Mesenchymal stem cell (in vitro differentiated cells and primary cell): ENCODE data around the gene FAM131A.

ENCODE experiments used
- DNase-seq: peaks from one replicate; pipeline ENCODE4 v3.0.0-alpha.2; 2013
- H2AFZ ChIP-seq: one replicate; pipeline ENCODE4 v1.6.1; 2013; ENCODE audit warnings: low read depth, mild to moderate bottlenecking, control low read depth, inconsistent platforms, low read length, moderate library complexity
- H2AK5ac ChIP-seq: 2 replicates; pipeline ENCODE4 v1.6.1; 2013; ENCODE audit warnings: low read length, moderate library complexity, mild to moderate bottlenecking, inconsistent platforms; ENCODE audit not compliant: severe bottlenecking
- H2BK120ac ChIP-seq: one replicate; pipeline ENCODE4 v1.6.1; 2013; ENCODE audit warnings: low read depth, mild to moderate bottlenecking, inconsistent platforms, low read length, moderate library complexity
- H2BK12ac ChIP-seq, 2 experiments: one replicate each; pipeline ENCODE4 v1.6.1; 2013; ENCODE audit warnings: inconsistent platforms in 2 of 2, low read length in 2 of 2, mild to moderate bottlenecking in 2 of 2, moderate library complexity in 2 of 2, control low read depth in 1 of 2
- H2BK15ac ChIP-seq: one replicate; pipeline ENCODE4 v1.6.1; 2013; ENCODE audit warnings: mild to moderate bottlenecking, low read depth, inconsistent platforms; ENCODE audit not compliant: poor library complexity, severe bottlenecking
- H2BK5ac ChIP-seq: 2 replicates; pipeline ENCODE4 v1.6.1; 2013; ENCODE audit warnings: low read depth, mild to moderate bottlenecking, low read length, control low read depth, inconsistent platforms; ENCODE audit not compliant: poor library complexity, severe bottlenecking
- H3K14ac ChIP-seq, 2 experiments: one replicate each; pipeline ENCODE4 v1.6.1; 2013; ENCODE audit warnings: inconsistent platforms in 2 of 2, low read length in 2 of 2, control low read depth in 1 of 2, mild to moderate bottlenecking in 1 of 2, moderate library complexity in 1 of 2
- H3K18ac ChIP-seq, 2 experiments: one replicate each; pipeline ENCODE4 v1.6.1; 2013; ENCODE audit warnings: inconsistent platforms in 2 of 2, low read length in 2 of 2, control low read depth in 1 of 2, low read depth in 1 of 2, mild to moderate bottlenecking in 1 of 2
- H3K23ac ChIP-seq, 2 experiments: one replicate each; pipeline ENCODE4 v1.6.1; 2013; ENCODE audit warnings: inconsistent platforms in 2 of 2, low read length in 2 of 2, mild to moderate bottlenecking in 2 of 2, moderate library complexity in 2 of 2, control low read depth in 1 of 2
- H3K27ac ChIP-seq: 2 replicates; pipeline ENCODE4 v1.5.1; 2013; ENCODE audit warnings: mild to moderate bottlenecking, moderate library complexity, low read length, control low read depth, inconsistent platforms; ENCODE audit not compliant: poor library complexity, severe bottlenecking
- H3K27me3 ChIP-seq, 2 experiments: 2 replicates each; pipeline versions ENCODE4 v1.6.1 to v1.7.0; 2013; ENCODE audit warnings: low read length in 2 of 2, mild to moderate bottlenecking in 2 of 2, moderate library complexity in 2 of 2, control low read depth in 1 of 2, inconsistent platforms in 1 of 2; ENCODE audit not compliant: control insufficient read depth in 1 of 2, insufficient read depth in 1 of 2
- H3K36me3 ChIP-seq, 2 experiments: 2 replicates each; pipeline versions ENCODE4 v1.6.1 to v1.7.0; 2013; ENCODE audit warnings: low read length in 2 of 2, control low read depth in 1 of 2, inconsistent platforms in 1 of 2, low read depth in 1 of 2, mild to moderate bottlenecking in 1 of 2; ENCODE audit not compliant: insufficient read depth in 2 of 2, control insufficient read depth in 1 of 2
- H3K4ac ChIP-seq, 2 experiments: one replicate each; pipeline ENCODE4 v1.6.1; 2013; ENCODE audit warnings: inconsistent platforms in 2 of 2, low read length in 2 of 2, mild to moderate bottlenecking in 2 of 2, moderate library complexity in 2 of 2, control low read depth in 1 of 2, low read depth in 1 of 2
- H3K4me1 ChIP-seq: 2 replicates; pipeline ENCODE4 v1.6.1; 2013; ENCODE audit warnings: low read depth, low read length, control low read depth; ENCODE audit not compliant: control insufficient read depth, insufficient read depth
- H3K4me2 ChIP-seq: 2 replicates; pipeline ENCODE4 v1.6.1; 2013; ENCODE audit warnings: low read length, mild to moderate bottlenecking, inconsistent platforms; ENCODE audit not compliant: poor library complexity, severe bottlenecking
- H3K4me3 ChIP-seq, 2 experiments: 2 replicates each; pipeline versions ENCODE4 v1.5.1 to v1.7.0; 2013; ENCODE audit warnings: low read length in 2 of 2, mild to moderate bottlenecking in 2 of 2, control low read depth in 1 of 2, low read depth in 1 of 2; ENCODE audit not compliant: insufficient read depth in 1 of 2
- H3K79me1 ChIP-seq: replicated peaks from 2 replicates; pipeline ENCODE4 v1.6.1; 2013; ENCODE audit warnings: mild to moderate bottlenecking, control low read depth, low read length, inconsistent platforms; ENCODE audit not compliant: poor library complexity, severe bottlenecking
- H3K9ac ChIP-seq: 2 replicates; pipeline ENCODE4 v1.7.0; 2013; ENCODE audit warnings: mild to moderate bottlenecking, low read length, moderate library complexity
- H3K9me3 ChIP-seq: 2 replicates; pipeline ENCODE4 v1.7.0; 2013; ENCODE audit warnings: mild to moderate bottlenecking, low read length; ENCODE audit not compliant: control insufficient read depth
- H4K8ac ChIP-seq: one replicate; pipeline ENCODE4 v1.6.1; 2013; ENCODE audit warnings: inconsistent platforms, mild to moderate bottlenecking, low read length, moderate library complexity
- H4K91ac ChIP-seq: one replicate; pipeline ENCODE4 v1.6.1; 2013; ENCODE audit warnings: mild to moderate bottlenecking, low read length, inconsistent platforms
- WGBS: methylation state at CpG from one replicate; pipeline ENCODE4 v1.1.7; 2013; ENCODE audit warnings: mixed read lengths; 5-methylcytosine and 5-hydroxymethylcytosine counted together

Gene FAM131A

DNA sequence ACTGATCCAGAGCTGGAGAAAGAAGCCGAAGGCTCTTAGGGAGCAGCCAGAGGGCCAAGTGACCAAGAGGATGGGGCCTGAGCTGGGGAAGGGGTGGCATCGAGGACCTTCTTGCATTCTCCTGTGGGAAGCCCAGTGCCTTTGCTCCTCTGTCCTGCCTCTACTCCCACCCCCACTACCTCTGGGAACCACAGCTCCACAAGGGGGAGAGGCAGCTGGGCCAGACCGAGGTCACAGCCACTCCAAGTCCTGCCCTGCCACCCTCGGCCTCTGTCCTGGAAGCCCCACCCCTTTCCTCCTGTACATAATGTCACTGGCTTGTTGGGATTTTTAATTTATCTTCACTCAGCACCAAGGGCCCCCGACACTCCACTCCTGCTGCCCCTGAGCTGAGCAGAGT, 52.0 kb downstream of the FAM131A start:
- no peak overlapping the region for H3K4ac ChIP-seq
- H3K4me3 ChIP-seq, result no peak overlapping the region
- no peak overlapping the region for H3K4me2 ChIP-seq
- no peak overlapping the region for H2BK12ac ChIP-seq
- no peak overlapping the region for H3K9ac ChIP-seq
- no peak overlapping the region for H4K8ac ChIP-seq
- 67% methylated on average over 3 of the region's 5 CpGs for WGBS
- H3K79me1 ChIP-seq, result no peaks in the 10 kb centered on the region
- no peak for DNase-seq
- no peak overlapping the region for H4K91ac ChIP-seq
- H3K27me3 ChIP-seq, result peaks cover 5 to 64% of the 10 kb centered on the region in 2 experiments
- H3K9me3 ChIP-seq, result no peaks in the 10 kb centered on the region
- H3K14ac ChIP-seq, result no peak overlapping the region
- H2AFZ ChIP-seq, result no peak overlapping the region
- no peaks in the 10 kb centered on the region for H3K36me3 ChIP-seq
- peaks cover 4% of the 10 kb centered on the region for H3K4me1 ChIP-seq
- no peak overlapping the region for H2BK15ac ChIP-seq
- H3K18ac ChIP-seq, result no peak overlapping the region
- no peak overlapping the region for H2AK5ac ChIP-seq
- H3K27ac ChIP-seq, result no peak overlapping the region
- no peak overlapping the region for H2BK120ac ChIP-seq
- H2BK5ac ChIP-seq, result no peak overlapping the region
- H3K23ac ChIP-seq, result no peak overlapping the region

- H3K4me3 ChIP-seq, result no peak overlapping the region
- no peak overlapping the region for H2BK5ac ChIP-seq
- H3K27me3 ChIP-seq, result peaks cover 5 to 64% of the 10 kb centered on the region in 2 experiments
- no peak overlapping the region for H3K23ac ChIP-seq
- H2BK15ac ChIP-seq, result no peak overlapping the region
- no peak overlapping the region for H3K18ac ChIP-seq
- WGBS, result 88% methylated on average over 4 of the region's 5 CpGs
- no peaks in the 10 kb centered on the region for H3K9me3 ChIP-seq
- H4K8ac ChIP-seq, result no peak overlapping the region
- no peaks in the 10 kb centered on the region for H3K36me3 ChIP-seq
- H2AK5ac ChIP-seq, result no peak overlapping the region
- H3K14ac ChIP-seq, result no peak overlapping the region
- no peak overlapping the region for H3K9ac ChIP-seq
- no peak overlapping the region for H2BK120ac ChIP-seq
- H3K27ac ChIP-seq, result no peak overlapping the region
- H2BK12ac ChIP-seq, result no peak overlapping the region
- no peak overlapping the region for H2AFZ ChIP-seq
- H3K4ac ChIP-seq, result no peak overlapping the region
- H3K79me1 ChIP-seq, result no peaks in the 10 kb centered on the region
- no peak overlapping the region for H4K91ac ChIP-seq
- peaks cover 4% of the 10 kb centered on the region for H3K4me1 ChIP-seq
- H3K4me2 ChIP-seq, result no peak overlapping the region
- no peak for DNase-seq
Observed at GRCh38 chr3:184389935-184390528, 52.6 kb downstream of the FAM131A start.

GRCh38 chr3:184391266-184391665, 53.9 kb downstream of the FAM131A start:
- no peak for DNase-seq
- Histone ChIP-seq H3K27me3 (peaks cover 5 to 60% of the 10 kb centered on the region in 2 experiments), H3K18ac (no peak overlapping the region), H3K23ac (no peak overlapping the region), H4K91ac (peak overlapping the region; percentile 19), H2BK5ac (no peak overlapping the region), H3K4me3 (no peak overlapping the region), H3K27ac (no peak overlapping the region), H3K9ac (no peak overlapping the region), H3K4me2 (no peak overlapping the region), H3K36me3 (no peaks in the 10 kb centered on the region), H2BK15ac (no peak overlapping the region), H3K79me1 (no peaks in the 10 kb centered on the region), H4K8ac (no peak overlapping the region), H2BK120ac (no peak overlapping the region), H2AFZ (no peak overlapping the region), H2BK12ac (no peak overlapping the region), H3K9me3 (no peaks in the 10 kb centered on the region), H3K4ac (no peak overlapping the region), H3K4me1 (peaks cover under 1% of the 10 kb centered on the region), H3K14ac (no peak overlapping the region), H2AK5ac (no peak overlapping the region)
- WGBS, result 80% methylated on average over 3 of the region's 3 CpGs

DNA sequence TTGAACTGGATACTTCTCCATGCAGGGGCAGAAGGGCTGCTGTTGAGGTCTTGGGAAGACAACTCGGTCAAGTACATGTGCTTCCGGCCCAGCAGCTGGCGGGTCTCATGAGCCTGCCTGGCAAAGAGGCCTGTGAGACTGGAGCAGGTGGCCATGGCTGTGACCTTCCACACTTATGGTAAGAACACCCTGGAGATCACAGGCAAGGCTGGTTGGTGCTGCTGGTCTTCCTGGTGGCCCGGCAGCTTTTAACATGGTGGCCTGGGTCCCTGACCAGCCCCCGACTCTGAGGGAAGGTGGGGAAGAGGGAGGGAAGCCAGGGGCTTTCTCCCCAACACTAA, 57.9 kb downstream of the FAM131A start:
- H2BK12ac ChIP-seq, result no peak overlapping the region
- H3K14ac ChIP-seq, result no peak overlapping the region
- H3K79me1 ChIP-seq, result no peaks in the 10 kb centered on the region
- no peak overlapping the region for H4K91ac ChIP-seq
- peaks cover 11 to 28% of the 10 kb centered on the region in 2 experiments for H3K27me3 ChIP-seq
- no peak overlapping the region for H2BK15ac ChIP-seq
- H3K18ac ChIP-seq, result no peak overlapping the region
- H3K4me1 ChIP-seq, result no peaks in the 10 kb centered on the region
- no peak for DNase-seq
- no peak overlapping the region for H3K23ac ChIP-seq
- H2BK120ac ChIP-seq, result no peak overlapping the region
- no peaks in the 10 kb centered on the region for H3K36me3 ChIP-seq
- H3K4me3 ChIP-seq, result peak overlapping the region in 1 of 2 experiments; percentile 3
- no peak overlapping the region for H2AK5ac ChIP-seq
- H2AFZ ChIP-seq, result no peak overlapping the region
- H3K9me3 ChIP-seq, result no peaks in the 10 kb centered on the region
- no peak overlapping the region for H2BK5ac ChIP-seq
- H3K9ac ChIP-seq, result no peak overlapping the region
- H3K27ac ChIP-seq, result no peak overlapping the region
- 85% methylated on average over 3 of the region's 5 CpGs for WGBS
- no peak overlapping the region for H3K4me2 ChIP-seq
- no peak overlapping the region for H3K4ac ChIP-seq
- H4K8ac ChIP-seq, result no peak overlapping the region
